Body of pancreas (tissue), 4 donors: ENCODE data around the gene NAGK.

Experiments
- POLR2A ChIP-seq, 3 donors: fragments of 450-650 bp; IDR thresholded peaks; one replicate each; pipeline ENCODE4 v1.6.1; 2016; ENCODE audit warnings: antibody characterized with exemption in 3 of 3, mild to moderate bottlenecking in 2 of 3
- TF ChIP-seq, protein P1 (sequence below), 7 experiments: fragments of 450-650 bp in 4 of 7; fragments of 200-600 bp in 3 of 7; sonication (generic) in 3 of 7; IDR thresholded peaks; one replicate each; pipeline ENCODE4 v1.5.1; 2016 to 2019; ENCODE audit warnings: antibody characterized with exemption in 7 of 7

DNA sequence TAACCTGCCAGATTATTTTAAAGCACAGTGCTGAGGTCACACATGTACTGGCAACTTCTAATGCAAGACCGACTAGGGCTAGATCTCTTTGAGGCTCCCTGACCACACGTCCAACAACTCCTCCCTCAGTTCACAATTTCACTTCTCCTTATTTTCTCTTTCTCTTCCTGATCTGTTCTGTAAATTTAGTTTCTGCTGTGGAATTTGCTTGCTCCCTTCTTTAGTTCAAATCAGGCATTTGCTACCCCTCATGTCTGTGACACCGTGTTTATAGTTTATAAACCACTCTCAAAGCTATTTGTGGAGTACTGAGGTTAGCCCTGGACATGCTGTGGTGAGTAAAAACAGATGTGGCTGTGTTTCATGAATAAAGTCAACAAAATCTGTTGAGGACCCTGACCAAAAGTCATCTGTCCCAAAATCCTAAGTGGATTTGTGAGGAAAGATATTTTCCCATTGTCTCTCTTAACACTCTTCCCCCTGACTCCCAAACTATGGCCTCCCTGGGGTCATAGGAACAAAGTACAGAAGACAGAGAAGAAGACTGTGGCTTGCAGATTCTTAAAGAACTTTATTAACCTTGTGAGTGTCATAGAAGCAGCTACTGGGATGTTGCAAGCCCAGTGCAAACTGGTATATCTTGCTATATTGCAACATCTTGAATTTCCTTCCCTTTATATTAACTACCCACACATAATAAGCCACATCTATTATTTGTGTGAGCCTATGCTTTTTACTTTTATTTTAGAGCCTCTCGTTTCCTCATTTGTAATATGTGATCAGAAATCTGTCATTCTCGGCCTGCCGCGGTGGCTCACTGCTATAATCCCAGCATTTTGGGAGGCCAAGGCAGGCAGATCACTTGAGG is 3.5 kb upstream of the NAGK start:
- TF ChIP-seq, protein P1, sequence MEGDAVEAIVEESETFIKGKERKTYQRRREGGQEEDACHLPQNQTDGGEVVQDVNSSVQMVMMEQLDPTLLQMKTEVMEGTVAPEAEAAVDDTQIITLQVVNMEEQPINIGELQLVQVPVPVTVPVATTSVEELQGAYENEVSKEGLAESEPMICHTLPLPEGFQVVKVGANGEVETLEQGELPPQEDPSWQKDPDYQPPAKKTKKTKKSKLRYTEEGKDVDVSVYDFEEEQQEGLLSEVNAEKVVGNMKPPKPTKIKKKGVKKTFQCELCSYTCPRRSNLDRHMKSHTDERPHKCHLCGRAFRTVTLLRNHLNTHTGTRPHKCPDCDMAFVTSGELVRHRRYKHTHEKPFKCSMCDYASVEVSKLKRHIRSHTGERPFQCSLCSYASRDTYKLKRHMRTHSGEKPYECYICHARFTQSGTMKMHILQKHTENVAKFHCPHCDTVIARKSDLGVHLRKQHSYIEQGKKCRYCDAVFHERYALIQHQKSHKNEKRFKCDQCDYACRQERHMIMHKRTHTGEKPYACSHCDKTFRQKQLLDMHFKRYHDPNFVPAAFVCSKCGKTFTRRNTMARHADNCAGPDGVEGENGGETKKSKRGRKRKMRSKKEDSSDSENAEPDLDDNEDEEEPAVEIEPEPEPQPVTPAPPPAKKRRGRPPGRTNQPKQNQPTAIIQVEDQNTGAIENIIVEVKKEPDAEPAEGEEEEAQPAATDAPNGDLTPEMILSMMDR (IDR thresholded peaks at IDR 0.05) = no peak
- peak in 1 of 3 donors; percentile 36 for TF ChIP-seq POLR2A (IDR thresholded peaks at IDR 0.05)
